NT2/D1 (cell line): ENCODE measurements around the gene TPM3.

Source experiments
- SUZ12 ChIP-seq: IDR thresholded peaks from 2 replicates; pipeline ENCODE4 v1.6.1; 2011; ENCODE audit not compliant: insufficient read length, insufficient read depth; ENCODE audit errors: extremely low read depth
- YY1 ChIP-seq: IDR thresholded peaks from 2 replicates; pipeline ENCODE4 v1.6.1; 2011; ENCODE audit not compliant: insufficient read length, insufficient read depth
- ZNF274 ChIP-seq: IDR thresholded peaks from 2 replicates; pipeline ENCODE4 v1.6.1; 2011; ENCODE audit warnings: mild to moderate bottlenecking, low read depth, low read length

DNA sequence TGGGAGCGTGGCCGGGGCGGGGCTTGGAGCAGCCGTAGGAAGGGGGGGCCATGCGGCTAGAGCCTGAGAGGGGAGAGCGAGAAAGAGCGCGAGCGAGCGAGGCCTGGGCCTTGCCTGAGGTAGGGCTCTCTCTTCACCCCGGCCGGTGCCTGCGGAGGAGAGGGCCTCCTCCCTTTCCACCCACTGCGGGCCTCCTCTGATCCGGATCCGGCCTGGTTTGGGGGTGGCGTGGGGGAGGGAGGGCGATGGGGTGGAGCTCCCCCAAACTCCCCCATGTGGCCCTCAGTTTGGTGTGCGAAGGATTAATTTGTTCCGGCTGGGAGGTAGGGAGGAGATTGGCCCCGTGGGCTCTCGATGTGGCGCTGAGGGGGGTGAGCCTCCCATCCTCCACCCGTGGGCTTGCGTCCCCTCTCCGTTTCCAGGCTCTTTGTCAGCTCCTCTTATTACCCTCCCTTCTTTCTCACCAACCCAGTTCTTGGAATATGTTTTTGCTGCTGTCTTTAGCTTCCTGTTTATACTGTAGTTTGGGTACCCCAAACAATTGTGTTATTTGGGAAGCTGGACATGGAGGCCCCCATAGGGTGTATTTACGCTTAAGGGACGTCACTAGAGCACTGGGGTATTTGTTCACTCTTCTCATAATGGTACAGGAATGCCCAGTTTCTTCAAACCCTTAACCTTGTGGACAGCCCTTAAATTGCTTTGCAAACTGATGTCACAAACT, 29.5 kb upstream of the TPM3 start:
- no peak for TF ChIP-seq ZNF274
- TF ChIP-seq SUZ12, result no peak
- TF ChIP-seq YY1, result no peak
